ENCODE measurements around the gene SORCS1. TPM values are rescaled to one million over a fixed set of nuclear protein-coding genes. Genes with fewer than 3 reads are reported as not detected.

Gene SORCS1
- total and polyA plus RNA-seq, 4 donors = 0.08 to 0.21 (median 0.09) TPM; not detected in 1

GRCh38 chr10:106547047-106547635, 617.4 kb downstream of the SORCS1 start:
- Histone ChIP-seq H3K9ac (ENCODE audit: low read depth in 1 of 2, low read length in 2 of 2) (no peak overlapping the region), H3K4me1 (ENCODE audit: control insufficient read depth in 4 of 4, insufficient read depth in 4 of 4, low read length in 3 of 4) (no peaks in the 10 kb centered on the region), H3K4me3 (ENCODE audit: low read depth in 1 of 3, low read length in 3 of 3) (no peak overlapping the region), H3K9me3 (ENCODE audit: control insufficient read depth in 4 of 4, low read length in 3 of 4) (no peaks in the 10 kb centered on the region), H3K27ac (ENCODE audit: low read depth in 1 of 2, low read length in 2 of 2) (no peak overlapping the region), H3K36me3 (ENCODE audit: control insufficient read depth in 4 of 4, insufficient read depth in 3 of 4, low read depth in 1 of 4, low read length in 3 of 4) (no peaks in the 10 kb centered on the region), H3K27me3 (ENCODE audit: control insufficient read depth in 4 of 4, insufficient read depth in 4 of 4, low read length in 3 of 4) (no peaks in the 10 kb centered on the region)
- 88% methylated on average over 7 of the region's 7 CpGs for WGBS
- no peak for TF ChIP-seq TAF1 (conservative IDR thresholded peaks at IDR 0.05)
- no peak for TF ChIP-seq EGR1 (IDR thresholded peaks at IDR 0.05; ENCODE audit: low read depth in 2 of 2)
- no peak for TF ChIP-seq MAX (IDR thresholded peaks at IDR 0.05)
- no peak for TF ChIP-seq RXRA (IDR thresholded peaks at IDR 0.05)
- no peak for DNase-seq (ENCODE audit: low spot score)

GRCh38 chr10:106542461-106542860, 622.0 kb downstream of the SORCS1 start:
- 89% methylated on average over 3 of the region's 3 CpGs for WGBS
- no peaks in the 10 kb centered on the region for H3K36me3 ChIP-seq (ENCODE audit: control insufficient read depth in 4 of 4, insufficient read depth in 3 of 4, low read depth in 1 of 4, low read length in 3 of 4)
- H3K9ac ChIP-seq (ENCODE audit: low read depth in 1 of 2, low read length in 2 of 2) = no peak overlapping the region

More at GRCh38 chr10:106542461-106542860, 622.0 kb downstream of the SORCS1 start:
- DNase-seq (ENCODE audit: low spot score) = no peak
- TF ChIP-seq FOXA2 (IDR thresholded peaks at IDR 0.05) (no peak), ZBTB33 (IDR thresholded peaks at IDR 0.05) (no peak), SP1 (IDR thresholded peaks at IDR 0.05) (no peak), GABPA (IDR thresholded peaks at IDR 0.05 in 1 of 2, conservative IDR thresholded peaks at IDR 0.05 in 1 of 2) (no peak), EGR1 (IDR thresholded peaks at IDR 0.05; ENCODE audit: low read depth in 2 of 2) (no peak), CTCF (IDR thresholded peaks at IDR 0.05; ENCODE audit: low read depth, low read length, missing input control) (no peak), REST (IDR thresholded peaks at IDR 0.05) (no peak), FOXA1 (IDR thresholded peaks at IDR 0.05) (no peak), RAD21 (IDR thresholded peaks at IDR 0.05) (no peak), YY1 (IDR thresholded peaks at IDR 0.05) (no peak), RXRA (IDR thresholded peaks at IDR 0.05) (no peak), ATF3 (IDR thresholded peaks at IDR 0.05) (no peak), MAX (IDR thresholded peaks at IDR 0.05) (no peak), HNF4G (IDR thresholded peaks at IDR 0.05) (no peak), TAF1 (conservative IDR thresholded peaks at IDR 0.05) (no peak), JUND (IDR thresholded peaks at IDR 0.05) (no peak), NR2F2 (IDR thresholded peaks at IDR 0.05) (no peak), HNF4A (conservative IDR thresholded peaks at IDR 0.05) (no peak)
- H3K4me1 ChIP-seq (ENCODE audit: control insufficient read depth in 4 of 4, insufficient read depth in 4 of 4, low read length in 3 of 4) = no peaks in the 10 kb centered on the region
- H3K4me3 ChIP-seq (ENCODE audit: low read depth in 1 of 3, low read length in 3 of 3) = no peak overlapping the region
- H3K27me3 ChIP-seq (ENCODE audit: control insufficient read depth in 4 of 4, insufficient read depth in 4 of 4, low read length in 3 of 4) = no peaks in the 10 kb centered on the region
- H3K9me3 ChIP-seq (ENCODE audit: control insufficient read depth in 4 of 4, low read length in 3 of 4) = no peaks in the 10 kb centered on the region
- no peak overlapping the region for H3K27ac ChIP-seq (ENCODE audit: low read depth in 1 of 2, low read length in 2 of 2)
